GM19324 (cell line): Measurements from ENCODE around the gene TLCD5.
A peak's percentile ranks its signal among the peaks of the same experiment; 100 is the strongest.

Source experiments
- ATAC-seq: cut with Tn5 transposase; IDR thresholded peaks from one replicate; pipeline ENCODE4 v1.9.1; 2021; ENCODE audit warnings: mild to moderate bottlenecking, moderate library complexity; ENCODE audit not compliant: unreplicated experiment, low FRiP score

The TLCD5 gene

DNA sequence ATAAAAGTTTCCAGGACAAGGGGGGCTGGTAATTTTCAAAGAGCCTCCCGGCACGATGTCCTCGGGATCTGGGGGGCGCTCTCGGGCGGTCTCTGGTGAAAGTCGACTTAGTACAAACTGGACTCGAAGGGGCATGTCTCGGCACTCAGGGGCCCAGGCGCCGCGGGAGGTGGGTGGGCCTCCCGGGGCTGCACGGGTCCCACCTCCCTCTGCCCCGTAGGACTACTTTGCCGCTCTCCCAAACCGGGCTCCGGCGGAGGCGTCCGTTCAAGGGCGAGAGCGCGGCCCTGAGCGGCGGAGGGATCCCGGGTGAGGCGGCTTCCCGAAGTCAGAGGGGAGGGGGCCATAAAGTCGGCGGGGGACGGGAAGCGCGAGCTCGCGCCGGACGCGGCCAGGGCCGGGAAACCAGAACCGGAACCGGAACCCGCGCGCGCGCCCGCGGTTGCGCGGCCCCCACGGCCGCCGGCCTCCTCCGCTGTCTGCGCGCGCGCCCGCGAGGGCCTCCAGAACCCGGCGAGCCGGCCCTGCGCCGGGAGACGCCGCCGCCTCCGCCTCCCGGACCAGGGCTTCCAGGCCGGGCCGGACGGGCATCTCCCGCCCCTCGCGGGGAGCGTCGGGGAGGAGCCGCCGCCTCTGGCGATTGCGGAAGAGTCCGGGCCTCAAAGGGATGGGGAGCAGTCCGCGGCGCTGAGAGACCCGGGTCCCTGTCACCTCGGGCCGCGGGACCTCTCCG is 11.0 kb downstream of the TLCD5 start, which contains the start of gene ARHGEF12:
ARHGEF12 (plus strand) TSS at position 506 of the 733 bp plus-strand sequence. CDS start 831 bp downstream, outside the sequence.
- ATAC-seq: peak; percentile 82

DNA sequence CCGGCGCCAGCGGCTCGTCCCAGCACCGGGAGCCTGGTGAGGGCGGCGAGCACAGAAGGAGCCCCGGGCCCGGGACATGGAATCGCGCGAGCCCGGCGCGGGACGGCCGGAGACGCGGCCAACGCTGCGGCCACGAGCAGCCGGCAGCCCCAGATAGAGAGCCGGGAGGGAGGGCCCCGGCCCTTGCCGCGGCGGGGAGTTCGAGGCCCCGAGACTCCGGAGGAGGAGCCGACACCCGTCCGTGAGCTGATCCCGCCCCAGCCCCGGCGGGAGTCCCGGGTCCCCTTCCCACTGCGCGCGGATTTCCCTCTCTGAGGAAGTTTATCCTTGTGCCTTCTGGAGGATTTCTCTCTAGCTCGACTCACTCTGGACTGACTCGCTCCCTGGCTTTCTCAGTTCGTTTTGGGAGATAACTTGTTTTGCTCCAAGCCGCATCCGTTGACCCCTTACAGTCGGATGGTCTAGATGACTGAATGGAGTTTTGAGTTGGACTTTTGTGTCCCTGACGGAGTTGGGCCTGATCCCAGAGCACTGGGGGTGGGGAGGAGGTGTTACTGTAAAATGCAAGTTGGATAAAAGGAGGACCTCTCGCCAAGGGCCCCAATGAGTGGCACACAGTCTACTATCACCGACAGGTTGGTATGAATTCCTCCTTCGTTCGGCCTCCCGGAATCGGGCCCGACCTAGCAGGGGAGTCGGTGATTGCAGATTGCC is 11.7 kb downstream of the TLCD5 start:
- peak; percentile 35 for ATAC-seq

DNA sequence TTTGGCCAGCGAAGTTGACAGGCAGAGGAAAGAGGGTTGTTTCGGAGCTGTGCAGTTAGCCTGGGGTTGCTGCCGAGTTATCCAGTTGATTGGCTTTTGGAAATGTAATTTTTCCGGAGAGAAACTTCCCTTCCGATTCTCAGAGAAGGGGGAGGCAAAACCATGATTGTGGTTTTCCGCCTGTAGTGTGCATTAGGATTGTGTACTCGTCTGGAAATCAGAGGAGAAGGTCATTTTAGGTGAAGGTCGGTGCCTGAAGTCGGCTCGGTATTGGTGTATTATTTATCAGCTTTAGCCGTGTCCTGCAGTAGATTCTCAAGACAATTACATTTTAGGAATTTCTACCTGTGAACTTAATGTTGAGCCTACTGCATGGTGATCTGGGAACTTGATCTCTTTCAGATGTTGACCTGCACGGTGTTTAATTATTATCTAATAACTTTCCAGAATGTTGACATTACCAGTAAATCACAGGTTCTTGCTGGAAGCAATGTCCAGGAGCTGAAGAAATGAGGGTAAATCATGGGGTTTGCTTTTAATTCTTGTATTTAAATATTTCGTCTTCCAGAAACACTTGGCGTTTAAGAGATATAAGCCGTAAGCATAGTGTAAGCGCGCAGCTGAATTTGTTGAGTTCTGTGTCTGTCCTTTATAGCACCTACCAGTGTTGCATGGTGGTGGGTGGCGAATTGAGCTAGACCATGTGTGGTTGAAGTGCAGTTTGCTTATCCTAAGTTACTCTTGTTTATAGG is 12.4 kb downstream of the TLCD5 start:
- no peak for ATAC-seq

DNA sequence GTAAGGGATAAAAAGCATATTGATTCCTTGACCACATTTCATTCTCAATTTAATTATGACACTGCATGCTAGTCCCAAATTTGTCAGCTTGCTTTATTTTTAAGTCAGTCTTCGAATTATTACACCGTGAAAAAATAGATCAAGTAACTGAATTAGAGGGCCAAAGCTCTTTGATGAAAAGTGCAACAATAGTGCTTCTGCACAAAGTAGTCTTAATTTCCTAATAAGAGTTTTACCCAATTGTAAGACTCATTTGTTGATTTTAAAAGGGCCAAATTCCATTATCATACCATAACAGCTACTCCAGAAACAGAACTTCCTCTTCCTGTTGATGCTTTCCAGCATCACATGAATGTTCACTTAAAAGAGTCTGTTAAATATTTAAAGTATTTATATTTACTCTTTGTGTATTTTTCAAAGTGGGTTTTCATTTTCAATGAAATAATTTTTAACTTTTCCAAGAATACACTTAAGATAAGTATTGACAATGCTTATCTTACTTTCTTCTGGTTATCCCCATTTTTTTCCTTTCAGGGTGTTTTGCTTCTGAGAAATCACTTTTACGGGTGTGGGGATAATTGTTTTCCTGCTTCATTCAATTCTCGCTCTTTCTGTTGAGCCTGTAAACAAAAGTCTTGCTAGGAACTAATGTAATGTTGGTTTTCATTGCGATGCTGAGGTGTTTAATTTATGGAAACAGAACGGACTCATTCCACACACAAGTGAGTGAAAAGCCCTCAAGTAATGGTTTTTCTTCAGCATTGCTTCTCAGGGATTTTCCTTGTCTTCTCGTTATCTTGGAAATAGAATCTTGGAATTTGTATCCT is 13.2 kb downstream of the TLCD5 start:
- no peak for ATAC-seq

- ATAC-seq: no peak
Observed at GRCh38 chr11:120339394-120339890, 14.3 kb downstream of the TLCD5 start.

DNA sequence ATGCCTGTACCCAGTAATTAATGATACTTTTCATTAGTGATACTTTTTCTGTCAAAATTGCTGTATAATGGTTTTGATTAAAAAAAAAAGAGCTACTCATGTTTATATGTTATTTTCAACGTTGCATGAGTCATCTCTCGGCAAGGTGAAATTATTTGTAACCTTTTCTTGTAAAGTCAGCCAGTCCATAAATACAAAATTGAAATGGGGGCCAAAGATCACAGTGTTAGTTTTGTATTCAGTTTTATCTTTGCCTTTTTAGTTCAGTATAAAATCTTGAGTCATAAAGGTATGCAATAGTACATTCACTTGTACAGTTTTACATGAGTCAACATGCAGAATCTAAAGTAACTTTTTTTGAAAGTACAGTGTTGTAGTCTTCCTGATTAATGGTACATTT is 15.4 kb downstream of the TLCD5 start:
- ATAC-seq: no peak

DNA sequence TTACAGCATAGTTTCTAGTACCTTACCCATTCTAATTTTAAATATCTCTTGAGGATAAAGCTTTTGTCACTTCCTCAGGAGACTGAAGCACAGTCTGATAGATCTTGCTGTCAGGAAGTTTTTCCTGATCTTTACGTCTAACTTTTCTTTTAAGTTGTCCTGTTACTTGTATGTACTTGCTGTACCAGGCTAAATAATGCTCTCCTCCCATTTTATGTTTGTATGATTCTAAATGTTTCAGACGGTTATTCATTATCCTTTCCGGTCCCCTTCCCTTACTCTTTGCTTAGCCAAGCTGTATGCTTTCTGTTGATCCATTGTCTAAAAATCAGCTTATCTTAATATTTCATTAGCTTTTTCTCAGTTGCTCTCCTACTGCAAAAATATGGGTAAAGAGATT is 17.1 kb downstream of the TLCD5 start:
- ATAC-seq: no peak

GRCh38 chr11:120342678-120343077 is 17.6 kb downstream of the TLCD5 start:
- no peak for ATAC-seq

DNA sequence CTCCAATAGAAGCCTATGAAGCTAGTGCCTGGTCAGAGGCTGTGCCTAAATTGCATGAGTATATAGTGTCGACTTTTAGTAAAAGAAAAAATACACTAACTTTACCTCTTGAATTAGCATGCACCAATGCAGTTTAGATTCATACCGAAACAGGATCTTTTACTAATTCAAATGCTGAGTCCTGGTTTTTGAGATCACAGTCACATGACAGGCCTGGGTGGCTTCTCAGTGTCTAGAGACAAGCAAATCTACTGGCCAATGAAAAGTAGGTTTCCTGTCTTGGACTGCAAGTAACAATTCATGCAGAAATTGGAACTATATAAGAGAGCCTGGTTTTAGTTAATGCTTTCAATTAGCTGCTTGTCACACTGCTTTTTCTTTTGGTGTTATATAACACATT is 18.3 kb downstream of the TLCD5 start:
- ATAC-seq: no peak

GRCh38 chr11:120344302-120345004 is 19.4 kb downstream of the TLCD5 start:
- peak; percentile 94 for ATAC-seq

GRCh38 chr11:120346233-120346632 is 21.1 kb downstream of the TLCD5 start:
- no peak for ATAC-seq

GRCh38 chr11:120350637-120351036 is 25.5 kb downstream of the TLCD5 start:
- ATAC-seq: no peak

DNA sequence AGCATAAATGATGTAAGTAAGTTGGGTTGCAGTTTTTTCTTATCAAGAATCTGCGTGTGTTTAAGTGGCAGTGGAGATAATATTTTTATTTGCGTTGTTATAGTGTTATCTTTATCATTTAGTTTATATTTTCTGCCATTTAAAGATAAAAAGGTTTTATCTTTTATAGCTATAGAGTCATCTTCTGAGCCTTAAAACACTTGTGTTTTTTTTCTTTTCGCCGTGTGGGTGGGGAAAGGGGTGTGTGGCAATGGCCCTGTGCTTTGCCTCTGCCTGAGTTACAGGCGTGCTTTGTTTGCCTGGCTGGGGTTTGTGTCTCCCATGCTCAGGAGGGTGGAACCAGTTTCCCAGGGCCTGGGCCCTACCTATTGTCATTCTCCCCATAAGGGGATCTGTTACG is 27.3 kb downstream of the TLCD5 start:
- ATAC-seq: no peak

DNA sequence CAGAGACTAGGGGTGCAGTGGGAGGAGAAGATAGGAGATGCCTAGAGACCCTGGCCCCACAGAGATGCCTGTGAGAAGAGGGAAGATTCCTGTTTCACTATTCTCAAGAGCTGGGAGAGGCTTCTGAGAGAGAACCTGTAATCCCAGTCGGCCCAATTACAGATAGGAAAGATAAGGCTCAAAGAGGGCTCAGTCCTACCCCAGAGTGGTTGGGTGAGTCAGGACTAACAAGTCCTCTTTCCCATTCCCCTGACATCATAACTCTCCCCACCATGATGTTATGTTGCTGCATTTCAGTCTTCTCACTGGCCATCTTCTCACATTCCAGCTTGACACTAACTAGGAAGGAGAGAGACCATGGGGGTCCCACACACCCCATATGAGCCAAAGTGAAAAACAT is 29.0 kb downstream of the TLCD5 start:
- no peak for ATAC-seq

GRCh38 chr11:120354779-120355178 is 29.7 kb downstream of the TLCD5 start:
- no peak for ATAC-seq

- ATAC-seq: no peak
Observed at GRCh38 chr11:120357620-120358019, 32.5 kb downstream of the TLCD5 start.

GRCh38 chr11:120358729-120359128 is 33.6 kb downstream of the TLCD5 start:
- no peak for ATAC-seq

DNA sequence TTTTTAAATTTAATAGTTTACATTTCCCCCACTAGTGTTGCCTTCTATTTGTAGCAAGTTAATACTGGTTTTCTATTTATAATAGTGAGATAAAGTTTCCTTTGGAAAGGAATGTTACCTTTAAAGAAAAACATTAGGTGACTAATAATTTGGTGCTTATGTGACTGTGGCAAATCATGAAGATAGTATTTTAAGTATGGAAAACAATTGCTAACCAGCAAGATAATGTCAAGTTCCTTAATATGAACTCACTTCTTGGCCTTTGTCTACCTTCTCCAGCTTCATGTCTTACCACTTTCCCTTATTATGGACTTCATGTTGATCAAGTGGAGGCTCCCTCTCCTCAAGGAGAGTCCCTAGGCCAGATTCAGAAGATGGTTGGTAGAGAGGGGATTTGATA is 38.3 kb downstream of the TLCD5 start:
- ATAC-seq: no peak

DNA sequence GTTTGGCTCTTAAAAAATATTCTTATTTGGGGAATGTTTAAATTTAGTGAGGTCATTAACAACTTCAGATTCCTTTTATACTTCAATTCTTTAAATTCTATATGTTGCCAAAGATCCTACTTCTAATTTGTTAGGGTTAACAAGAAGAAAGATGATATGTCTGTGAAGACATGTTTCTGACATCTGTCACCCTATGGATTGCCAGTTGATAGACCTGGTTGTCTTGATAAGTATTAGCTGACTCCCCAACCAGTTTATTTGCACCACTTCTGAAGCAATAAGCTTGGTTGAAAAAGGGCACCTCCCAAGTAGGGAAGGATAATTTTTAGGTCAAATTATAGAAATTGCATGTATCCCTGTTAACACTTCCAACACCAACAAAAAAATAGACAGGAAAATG is 40.4 kb downstream of the TLCD5 start:
- no peak for ATAC-seq

DNA sequence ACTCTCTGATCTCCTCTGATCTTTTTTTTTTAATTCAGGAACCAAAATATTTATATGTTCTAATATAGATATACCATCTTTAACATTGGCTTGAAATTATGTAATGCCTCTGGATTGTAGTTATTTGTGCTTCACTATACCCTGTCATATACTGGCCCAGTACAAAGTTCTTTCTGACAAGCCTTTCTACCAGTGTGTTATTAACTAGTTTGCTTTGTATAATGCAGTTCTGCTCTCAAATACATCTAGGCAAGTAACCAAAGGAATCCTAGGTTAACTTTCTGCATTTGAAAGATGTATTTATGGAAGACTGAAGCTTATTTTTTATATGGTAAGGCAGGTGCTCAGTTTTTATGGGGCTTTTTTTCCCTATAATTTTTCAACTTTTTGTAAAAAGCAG is 47.2 kb downstream of the TLCD5 start:
- ATAC-seq: no peak
